Effector memory CD4-positive, alpha-beta T cell (primary cell): ENCODE results near the gene THBS1.

Experiments used
- DNase-seq, 3 donors: peaks; one replicate each; pipeline ENCODE4 v3.0.0-alpha.2; 2020
- H3K27ac ChIP-seq: 2 replicates; pipeline ENCODE4 v1.7.0; 2013; ENCODE audit warnings: mild to moderate bottlenecking, low read length, moderate library complexity; ENCODE audit not compliant: insufficient read depth, poor library complexity, severe bottlenecking
- H3K27me3 ChIP-seq: replicated peaks from 2 replicates; pipeline ENCODE4 v1.7.0; 2013; ENCODE audit warnings: mild to moderate bottlenecking, low read length; ENCODE audit not compliant: insufficient read depth, control insufficient read depth, poor library complexity, severe bottlenecking
- H3K36me3 ChIP-seq: 2 replicates; pipeline ENCODE4 v1.7.0; 2013; ENCODE audit warnings: mild to moderate bottlenecking, low read length, moderate library complexity; ENCODE audit not compliant: control insufficient read depth, insufficient read depth
- H3K4me1 ChIP-seq: 2 replicates; pipeline ENCODE4 v1.7.0; 2013; ENCODE audit warnings: low read length, mild to moderate bottlenecking; ENCODE audit not compliant: control insufficient read depth, insufficient read depth, poor library complexity, severe bottlenecking
- H3K4me3 ChIP-seq: 2 replicates; pipeline ENCODE4 v1.7.0; 2013; ENCODE audit warnings: low read length, low read depth, mild to moderate bottlenecking; ENCODE audit not compliant: insufficient read depth, poor library complexity, severe bottlenecking
- H3K9me3 ChIP-seq: 2 replicates; pipeline ENCODE4 v1.7.0; 2013; ENCODE audit warnings: mild to moderate bottlenecking, low read length, moderate library complexity; ENCODE audit not compliant: control insufficient read depth

Gene THBS1

GRCh38 chr15:39621976-39622375 is 41.1 kb downstream of the THBS1 start:
- DNase-seq: no peak
- Histone ChIP-seq H3K4me3 (no peak overlapping the region), H3K4me1 (peaks cover 45% of the 10 kb centered on the region), H3K36me3 (no peaks in the 10 kb centered on the region), H3K27me3 (no peaks in the 10 kb centered on the region), H3K9me3 (no peaks in the 10 kb centered on the region), H3K27ac (no peak overlapping the region)

- Histone ChIP-seq H3K27me3 (no peaks in the 10 kb centered on the region), H3K4me3 (no peak overlapping the region), H3K27ac (peak overlapping the region; percentile 88), H3K9me3 (no peaks in the 10 kb centered on the region), H3K36me3 (no peaks in the 10 kb centered on the region), H3K4me1 (peaks cover 54% of the 10 kb centered on the region)
- no peak for DNase-seq
These were observed 42.0 kb downstream of the THBS1 start for GRCh38 chr15:39622660-39623516.

- Histone ChIP-seq H3K4me1 (peaks cover 60% of the 10 kb centered on the region), H3K27me3 (no peaks in the 10 kb centered on the region), H3K4me3 (no peak overlapping the region), H3K9me3 (no peaks in the 10 kb centered on the region), H3K36me3 (no peaks in the 10 kb centered on the region), H3K27ac (peak overlapping the region; percentile 88)
- DNase-seq: peak; percentile 29 to 56 (median 54)
These were observed 42.7 kb downstream of the THBS1 start for GRCh38 chr15:39623529-39623931.

- Histone ChIP-seq H3K4me1 (peaks cover 71% of the 10 kb centered on the region), H3K36me3 (no peaks in the 10 kb centered on the region), H3K27ac (peak overlapping the region; percentile 88), H3K27me3 (no peaks in the 10 kb centered on the region), H3K9me3 (no peaks in the 10 kb centered on the region), H3K4me3 (no peak overlapping the region)
- peak; percentile 64 to 79 (median 76) for DNase-seq
These were observed 43.9 kb downstream of the THBS1 start for GRCh38 chr15:39624806-39625205.

GRCh38 chr15:39625451-39625850 is 44.6 kb downstream of the THBS1 start:
- H3K27me3 ChIP-seq: no peaks in the 10 kb centered on the region
- peak overlapping the region; percentile 4 for H3K4me3 ChIP-seq
- H3K27ac ChIP-seq: peak overlapping the region; percentile 88
- H3K9me3 ChIP-seq: no peaks in the 10 kb centered on the region
- no peak for DNase-seq
- no peaks in the 10 kb centered on the region for H3K36me3 ChIP-seq
- H3K4me1 ChIP-seq: peaks cover 78% of the 10 kb centered on the region

- Histone ChIP-seq H3K36me3 (no peaks in the 10 kb centered on the region), H3K27ac (peak overlapping the region; percentile 88), H3K4me3 (peak overlapping the region; percentile 4), H3K9me3 (no peaks in the 10 kb centered on the region), H3K27me3 (no peaks in the 10 kb centered on the region), H3K4me1 (peaks cover 81% of the 10 kb centered on the region)
- DNase-seq: no peak
These were observed 45.0 kb downstream of the THBS1 start for GRCh38 chr15:39625856-39626255.

GRCh38 chr15:39627451-39628143 is 46.7 kb downstream of the THBS1 start:
- H3K27ac ChIP-seq: peak overlapping the region; percentile 75
- H3K4me1 ChIP-seq: peaks cover 78% of the 10 kb centered on the region

GRCh38 chr15:39628144-39628508 is 47.2 kb downstream of the THBS1 start:
- H3K27ac ChIP-seq: peak overlapping the region; percentile 75
- DNase-seq: no peak
- peaks cover 73% of the 10 kb centered on the region for H3K4me1 ChIP-seq
- H3K9me3 ChIP-seq: no peaks in the 10 kb centered on the region
- H3K36me3 ChIP-seq: no peaks in the 10 kb centered on the region
- H3K27me3 ChIP-seq: no peaks in the 10 kb centered on the region
- no peak overlapping the region for H3K4me3 ChIP-seq

More at GRCh38 chr15:39627451-39628143, 46.7 kb downstream of the THBS1 start:
- H3K4me3 ChIP-seq: no peak overlapping the region
- DNase-seq: no peak
- H3K9me3 ChIP-seq: no peaks in the 10 kb centered on the region
- H3K36me3 ChIP-seq: no peaks in the 10 kb centered on the region
- no peaks in the 10 kb centered on the region for H3K27me3 ChIP-seq

- no peak overlapping the region for H3K4me3 ChIP-seq
- no peaks in the 10 kb centered on the region for H3K27me3 ChIP-seq
- peak overlapping the region; percentile 75 for H3K27ac ChIP-seq
- no peaks in the 10 kb centered on the region for H3K9me3 ChIP-seq
- no peaks in the 10 kb centered on the region for H3K36me3 ChIP-seq
- DNase-seq: no peak
- peaks cover 69% of the 10 kb centered on the region for H3K4me1 ChIP-seq
These were observed 47.8 kb downstream of the THBS1 start for GRCh38 chr15:39628546-39629257.
